HL-60/S4 treated with phorbol 12-myristate 13-acetate at 8.2 ng/mL for 4 days and 3 days (cell line): ENCODE data around the gene EHMT2.
"Not testable (repeated sequence)": the region's sequence is repeated elsewhere in the genome, so short reads cannot be mapped to it uniquely, and the experiment has no call there.

Experiments
- in situ Hi-C: fragments of 300-500 bp; cut with MboI; formaldehyde crosslinking; loops from 2 replicates; pipeline ENCODE4 v1.15.0; 2022; ENCODE audit warnings: low sequenced_read_pairs

Gene EHMT2

GRCh38 chr6:31871046-31871659 lies 26.3 kb downstream of the EHMT2 start:
- in situ Hi-C loops = no loop called here

- in situ Hi-C loops = no loop called here
Measured at GRCh38 chr6:31870385-31870921, 27.0 kb downstream of the EHMT2 start.

- in situ Hi-C loops = no loop called here
Measured at GRCh38 chr6:31869343-31869742, 28.2 kb downstream of the EHMT2 start.

DNA sequence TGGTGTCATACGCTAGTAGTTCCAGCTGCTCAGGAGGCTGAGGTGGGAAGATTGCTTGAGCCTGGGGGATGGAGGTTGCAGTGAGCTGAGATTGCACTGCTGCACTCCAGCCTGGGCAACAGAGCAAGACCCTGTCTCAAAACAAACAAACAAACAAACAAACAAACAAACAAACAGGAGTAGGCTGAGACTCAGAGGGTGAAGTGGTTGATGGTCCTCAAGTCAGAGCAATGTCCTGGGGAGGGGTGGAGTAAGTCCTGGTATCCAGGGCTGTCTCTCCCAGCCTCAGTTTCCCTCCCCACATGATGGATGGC lies 28.9 kb downstream of the EHMT2 start:
- in situ Hi-C loops = not testable (repeated sequence)

DNA sequence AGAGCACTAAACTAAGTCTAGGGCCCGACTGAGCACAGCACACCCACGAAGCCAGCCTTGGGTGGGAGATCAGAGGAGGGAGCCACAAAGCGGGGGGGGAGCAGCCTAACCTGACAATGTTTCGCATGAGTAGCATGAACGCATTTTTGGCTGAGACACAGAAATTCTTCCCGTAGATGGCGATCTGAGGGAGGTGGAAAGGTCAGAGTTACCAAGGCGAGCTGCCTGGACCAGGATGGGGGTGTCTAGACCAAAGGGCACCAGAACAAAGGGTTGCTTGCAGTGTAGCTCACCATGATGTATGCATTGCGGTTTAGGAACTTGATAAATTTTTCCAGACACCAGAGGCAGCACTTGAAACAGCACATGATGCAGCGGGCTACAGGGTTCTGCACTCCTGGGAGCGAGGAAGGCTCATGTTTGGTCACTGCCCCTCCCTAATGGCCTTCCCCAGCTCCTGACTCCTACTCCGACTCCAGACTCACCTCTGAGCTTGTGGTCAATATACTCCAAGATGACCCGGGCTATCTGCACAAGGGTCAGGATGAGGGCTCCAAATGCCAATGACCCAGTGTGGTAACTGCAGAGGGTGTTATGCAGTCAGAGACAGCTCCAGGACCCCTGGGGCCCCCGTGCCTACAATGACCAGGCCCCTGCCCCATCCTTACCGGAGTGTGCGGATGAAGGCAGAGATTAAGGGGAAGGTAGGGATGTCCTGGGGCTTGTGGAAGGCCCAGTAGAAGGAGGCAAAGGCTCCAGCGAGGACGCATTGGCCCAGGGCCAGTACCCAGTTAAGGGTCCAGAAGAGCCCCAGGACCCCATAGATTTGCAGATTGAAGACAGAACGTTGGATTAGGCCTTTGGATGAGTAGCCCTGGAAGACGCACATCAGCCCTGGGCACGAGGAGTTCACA lies 32.0 kb downstream of the EHMT2 start:
- in situ Hi-C loops = no loop called here

GRCh38 chr6:31864818-31865204 lies 32.7 kb downstream of the EHMT2 start:
- in situ Hi-C loops = no loop called here

DNA sequence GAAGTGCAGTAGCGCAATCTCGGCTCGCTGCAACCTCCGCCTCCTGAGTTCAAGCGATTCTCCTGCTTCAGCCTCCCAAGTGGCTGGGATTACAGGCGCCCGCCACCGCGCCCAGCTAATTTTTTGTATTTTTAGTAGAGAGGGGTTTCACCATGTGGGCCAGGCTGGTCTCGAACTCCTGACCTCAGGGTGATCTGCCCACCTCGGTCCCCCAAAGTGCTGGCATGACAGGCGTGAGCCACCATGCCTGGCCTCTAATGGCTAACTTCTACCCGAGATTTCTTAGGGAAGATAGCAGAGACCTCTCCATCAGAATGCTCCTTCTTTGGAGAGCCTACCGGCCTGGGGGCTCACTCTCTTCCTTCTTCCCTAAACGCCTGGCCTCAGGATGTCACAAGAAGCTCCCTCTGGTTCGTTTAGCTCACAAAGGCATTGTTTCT lies 33.4 kb downstream of the EHMT2 start:
- in situ Hi-C loops = not testable (repeated sequence)

- in situ Hi-C loops = no loop called here
Measured at GRCh38 chr6:31862344-31863235, 34.9 kb downstream of the EHMT2 start, which contains the start of gene NEU1. Gene NEU1, minus strand, starts transcription at chr6:31862821. Its CDS starts 45 bp downstream, at chr6:31862776.

DNA sequence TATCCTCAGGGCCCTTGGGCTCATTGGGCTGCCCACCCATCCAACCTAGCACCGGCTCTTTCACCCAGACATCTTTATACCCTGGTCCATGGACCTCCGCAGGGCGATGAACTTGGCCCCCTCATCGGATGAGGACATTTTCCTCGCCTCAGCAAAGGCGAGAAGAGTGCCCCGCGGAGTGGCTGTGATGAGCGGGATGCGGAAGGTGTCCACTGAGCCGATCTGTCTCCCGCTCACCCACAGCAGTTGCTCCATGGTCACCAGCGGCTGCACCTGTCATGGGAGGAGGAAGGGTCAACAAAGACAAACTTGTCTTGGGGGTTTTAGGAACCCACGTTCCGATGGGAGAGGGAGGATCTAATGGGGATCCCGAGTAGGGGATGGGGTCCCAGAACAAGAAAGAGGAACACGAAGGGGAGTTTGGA lies 35.6 kb downstream of the EHMT2 start:
- in situ Hi-C loops = no loop called here

GRCh38 chr6:31861150-31861549 lies 36.3 kb downstream of the EHMT2 start:
- in situ Hi-C loops = no loop called here

GRCh38 chr6:31860349-31860748 lies 37.1 kb downstream of the EHMT2 start:
- in situ Hi-C loops = no loop called here

- in situ Hi-C loops = no loop called here
Measured at GRCh38 chr6:31859923-31860322, 37.6 kb downstream of the EHMT2 start.

DNA sequence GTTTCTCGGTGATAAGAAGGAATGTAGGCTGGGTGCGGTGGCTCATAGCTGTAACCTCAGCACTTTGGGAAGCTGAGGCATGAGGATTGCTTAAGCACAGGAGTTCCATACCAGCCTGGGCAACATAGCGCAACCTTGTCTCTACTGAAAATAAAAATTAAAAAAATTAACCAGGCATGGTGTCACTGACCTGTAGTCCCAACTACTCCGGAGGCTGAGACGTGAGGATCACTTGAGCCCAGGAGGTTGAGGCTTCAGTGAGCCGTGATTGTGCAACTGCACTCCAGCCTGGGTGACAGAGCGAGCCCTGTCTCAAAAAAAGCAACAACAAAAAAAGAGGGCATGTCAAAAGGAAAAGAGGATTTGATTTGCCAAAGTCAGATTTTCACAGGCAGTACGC lies 38.8 kb downstream of the EHMT2 start:
- in situ Hi-C loops = no loop called here

GRCh38 chr6:31857774-31858173 lies 39.7 kb downstream of the EHMT2 start:
- in situ Hi-C loops = not testable (repeated sequence)

DNA sequence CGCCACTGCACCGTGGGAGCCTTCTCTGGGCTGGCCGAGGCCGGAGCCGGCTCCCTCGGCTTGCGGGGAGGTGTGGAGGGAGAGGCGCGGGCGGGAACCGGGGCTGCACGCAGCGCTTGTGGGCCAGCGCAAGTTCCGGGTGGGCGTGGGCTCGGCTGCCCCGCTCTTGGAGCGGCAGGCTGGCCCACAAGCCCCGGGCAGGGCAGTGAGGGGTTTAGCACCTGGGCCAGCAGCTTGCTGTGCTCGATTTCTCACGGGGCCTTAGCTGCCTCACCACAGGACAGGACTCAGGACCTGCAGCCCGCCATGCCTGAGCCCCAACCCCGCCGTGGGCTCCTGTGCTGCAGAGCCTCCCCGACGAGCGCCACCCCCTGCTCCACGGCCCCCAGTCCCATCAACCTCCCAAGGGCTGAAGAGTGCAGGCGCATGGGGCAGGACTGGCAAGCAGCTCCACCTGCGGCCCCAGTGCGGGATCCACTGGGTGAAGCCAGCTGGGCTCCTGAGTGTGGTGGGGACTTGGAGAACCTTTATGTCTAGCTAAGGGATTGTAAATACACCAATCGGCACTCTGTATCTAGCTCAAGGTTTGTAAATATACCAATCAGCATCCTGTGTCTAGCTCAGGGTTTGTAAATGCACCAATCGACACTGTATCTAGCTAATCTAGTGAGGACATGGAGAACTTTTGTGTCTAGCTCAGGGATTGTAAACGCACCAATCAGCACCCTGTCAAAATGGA lies 45.3 kb downstream of the EHMT2 start:
- in situ Hi-C loops = not testable (repeated sequence)

GRCh38 chr6:31851485-31851832 lies 46.0 kb downstream of the EHMT2 start:
- in situ Hi-C loops = no loop called here

DNA sequence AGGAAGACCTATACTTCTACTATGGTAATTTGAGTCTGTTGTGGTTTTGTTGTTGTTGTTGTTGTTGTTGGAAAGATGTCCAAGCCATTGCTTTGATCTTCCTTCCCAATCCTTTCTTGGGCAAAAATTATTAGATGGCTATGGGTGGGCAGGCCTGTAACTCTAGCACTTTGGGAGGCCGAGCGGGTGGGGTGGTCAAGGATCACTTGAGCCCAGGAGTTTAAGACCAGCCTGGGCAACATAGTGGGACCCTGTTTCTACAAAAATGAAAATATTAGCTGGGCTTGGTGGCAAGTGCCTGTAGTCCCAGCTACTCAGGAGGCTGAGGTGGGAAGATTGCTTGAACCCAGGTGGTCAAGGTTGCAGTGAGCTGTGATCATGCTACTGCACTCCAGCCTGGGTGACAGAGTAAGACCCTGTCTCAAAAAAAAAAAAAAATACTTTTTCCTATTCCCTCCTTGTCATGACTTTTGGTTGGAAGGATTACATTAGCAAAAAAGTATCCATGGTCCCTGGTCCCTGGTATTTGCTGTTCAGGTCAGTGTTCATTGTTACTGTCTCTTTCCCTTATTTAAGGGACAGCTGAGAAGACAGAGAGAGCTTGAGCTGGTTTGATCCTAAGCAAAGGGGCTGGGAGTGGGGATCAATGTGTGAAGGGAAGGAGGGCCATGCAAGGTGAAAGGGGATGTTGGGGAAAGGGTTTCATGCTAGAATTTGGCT lies 46.6 kb downstream of the EHMT2 start:
- in situ Hi-C loops = no loop called here

GRCh38 chr6:31847276-31847978 lies 50.1 kb downstream of the EHMT2 start:
- in situ Hi-C loops = no loop called here

GRCh38 chr6:31844507-31844906 lies 53.0 kb downstream of the EHMT2 start:
- in situ Hi-C loops = no loop called here
